ENCODE results near the gene PIGO.

The PIGO gene

DNA sequence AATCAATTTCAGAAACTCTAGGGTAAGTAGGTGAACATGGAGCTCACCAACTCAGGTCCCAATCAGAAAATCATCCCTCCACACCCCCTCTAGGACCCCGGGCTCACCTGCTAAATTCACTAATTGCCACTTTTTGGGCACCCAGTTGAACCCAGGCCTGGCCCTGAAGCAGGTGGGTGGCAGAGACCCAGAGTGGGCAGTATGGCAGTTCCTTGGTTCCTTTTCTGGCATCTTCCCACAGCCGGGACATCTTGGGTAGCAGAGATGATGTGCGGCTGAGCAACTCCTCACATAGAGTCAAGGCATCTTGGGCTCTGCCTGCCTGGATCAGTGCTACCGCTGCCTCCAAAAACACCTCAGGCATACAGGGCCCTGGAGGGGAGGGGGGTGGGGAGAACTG is 21.0 kb downstream of the PIGO start (continued):
- TF ChIP-seq, protein P1, sequence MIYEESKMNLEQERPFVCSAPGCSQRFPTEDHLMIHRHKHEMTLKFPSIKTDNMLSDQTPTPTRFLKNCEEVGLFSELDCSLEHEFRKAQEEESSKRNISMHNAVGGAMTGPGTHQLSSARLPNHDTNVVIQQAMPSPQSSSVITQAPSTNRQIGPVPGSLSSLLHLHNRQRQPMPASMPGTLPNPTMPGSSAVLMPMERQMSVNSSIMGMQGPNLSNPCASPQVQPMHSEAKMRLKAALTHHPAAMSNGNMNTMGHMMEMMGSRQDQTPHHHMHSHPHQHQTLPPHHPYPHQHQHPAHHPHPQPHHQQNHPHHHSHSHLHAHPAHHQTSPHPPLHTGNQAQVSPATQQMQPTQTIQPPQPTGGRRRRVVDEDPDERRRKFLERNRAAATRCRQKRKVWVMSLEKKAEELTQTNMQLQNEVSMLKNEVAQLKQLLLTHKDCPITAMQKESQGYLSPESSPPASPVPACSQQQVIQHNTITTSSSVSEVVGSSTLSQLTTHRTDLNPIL (CRISPR knock-in tag; IDR thresholded peaks at IDR 0.05; ENCODE audit: low read depth) = no peak
- TF ChIP-seq ISL1 (CRISPR knock-in tag; IDR thresholded peaks at IDR 0.05) = no peak
- no peak for TF ChIP-seq SNAI2 (CRISPR knock-in tag; IDR thresholded peaks at IDR 0.05)
- TF ChIP-seq, protein P2, sequence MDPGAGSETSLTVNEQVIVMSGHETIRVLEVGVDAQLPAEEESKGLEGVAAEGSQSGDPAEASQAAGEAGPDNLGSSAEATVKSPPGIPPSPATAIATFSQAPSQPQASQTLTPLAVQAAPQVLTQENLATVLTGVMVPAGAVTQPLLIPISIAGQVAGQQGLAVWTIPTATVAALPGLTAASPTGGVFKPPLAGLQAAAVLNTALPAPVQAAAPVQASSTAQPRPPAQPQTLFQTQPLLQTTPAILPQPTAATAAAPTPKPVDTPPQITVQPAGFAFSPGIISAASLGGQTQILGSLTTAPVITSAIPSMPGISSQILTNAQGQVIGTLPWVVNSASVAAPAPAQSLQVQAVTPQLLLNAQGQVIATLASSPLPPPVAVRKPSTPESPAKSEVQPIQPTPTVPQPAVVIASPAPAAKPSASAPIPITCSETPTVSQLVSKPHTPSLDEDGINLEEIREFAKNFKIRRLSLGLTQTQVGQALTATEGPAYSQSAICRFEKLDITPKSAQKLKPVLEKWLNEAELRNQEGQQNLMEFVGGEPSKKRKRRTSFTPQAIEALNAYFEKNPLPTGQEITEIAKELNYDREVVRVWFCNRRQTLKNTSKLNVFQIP (CRISPR knock-in tag; IDR thresholded peaks at IDR 0.05; ENCODE audit: borderline replicate concordance, low read depth) = no peak
- TF ChIP-seq ZC3H10 (CRISPR knock-in tag; IDR thresholded peaks at IDR 0.05) = no peak
- TF ChIP-seq ARNTL (CRISPR knock-in tag; IDR thresholded peaks at IDR 0.05; ENCODE audit: borderline replicate concordance, low read depth) = no peak
- TF ChIP-seq ESRRG (CRISPR knock-in tag; IDR thresholded peaks at IDR 0.05) = no peak

DNA sequence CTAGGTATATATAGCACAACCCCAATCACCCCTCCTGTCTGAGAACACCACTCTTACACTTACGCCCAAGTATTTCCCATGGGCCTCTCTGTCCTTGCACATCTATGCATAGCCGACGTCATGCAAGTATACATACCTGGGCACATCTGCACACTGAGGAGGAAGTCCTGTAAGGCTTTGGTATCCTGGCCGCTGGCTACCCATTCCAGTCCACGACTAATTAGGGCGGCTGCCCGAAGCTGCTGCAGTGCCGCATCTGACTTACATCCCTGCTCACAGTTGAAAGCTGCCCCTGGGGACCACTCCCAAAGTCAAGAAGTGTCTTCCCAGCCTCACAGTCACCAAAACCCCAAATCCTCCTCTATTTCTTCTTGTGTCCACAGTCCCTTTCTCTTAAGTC is 21.6 kb downstream of the PIGO start:
- no peak for ATAC-seq
- TF ChIP-seq ZNF8 (CRISPR knock-in tag; IDR thresholded peaks at IDR 0.05) (no peak), ESRRG (CRISPR knock-in tag; IDR thresholded peaks at IDR 0.05) (no peak), ZFP30 (CRISPR knock-in tag; IDR thresholded peaks at IDR 0.05) (no peak), ARNTL (CRISPR knock-in tag; IDR thresholded peaks at IDR 0.05; ENCODE audit: borderline replicate concordance, low read depth) (no peak), TOX (CRISPR knock-in tag; IDR thresholded peaks at IDR 0.05; ENCODE audit: borderline replicate concordance) (no peak), ZNF565 (CRISPR knock-in tag; conservative IDR thresholded peaks at IDR 0.05; ENCODE audit: low read depth) (no peak), ZC3H10 (CRISPR knock-in tag; IDR thresholded peaks at IDR 0.05) (no peak), ZFP3 (CRISPR knock-in tag; IDR thresholded peaks at IDR 0.05) (no peak), ISL1 (CRISPR knock-in tag; IDR thresholded peaks at IDR 0.05) (no peak), CSDC2 (CRISPR knock-in tag; IDR thresholded peaks at IDR 0.05) (no peak), GLIS3 (CRISPR knock-in tag; IDR thresholded peaks at IDR 0.05) (no peak), ZNF70 (CRISPR knock-in tag; IDR thresholded peaks at IDR 0.05) (no peak), TCF4 (CRISPR knock-in tag; IDR thresholded peaks at IDR 0.05; ENCODE audit: borderline replicate concordance) (no peak), OSR1 (CRISPR knock-in tag; IDR thresholded peaks at IDR 0.05) (no peak), PPARA (CRISPR knock-in tag; IDR thresholded peaks at IDR 0.05; ENCODE audit: borderline replicate concordance) (no peak)
- TF ChIP-seq, protein P3, sequence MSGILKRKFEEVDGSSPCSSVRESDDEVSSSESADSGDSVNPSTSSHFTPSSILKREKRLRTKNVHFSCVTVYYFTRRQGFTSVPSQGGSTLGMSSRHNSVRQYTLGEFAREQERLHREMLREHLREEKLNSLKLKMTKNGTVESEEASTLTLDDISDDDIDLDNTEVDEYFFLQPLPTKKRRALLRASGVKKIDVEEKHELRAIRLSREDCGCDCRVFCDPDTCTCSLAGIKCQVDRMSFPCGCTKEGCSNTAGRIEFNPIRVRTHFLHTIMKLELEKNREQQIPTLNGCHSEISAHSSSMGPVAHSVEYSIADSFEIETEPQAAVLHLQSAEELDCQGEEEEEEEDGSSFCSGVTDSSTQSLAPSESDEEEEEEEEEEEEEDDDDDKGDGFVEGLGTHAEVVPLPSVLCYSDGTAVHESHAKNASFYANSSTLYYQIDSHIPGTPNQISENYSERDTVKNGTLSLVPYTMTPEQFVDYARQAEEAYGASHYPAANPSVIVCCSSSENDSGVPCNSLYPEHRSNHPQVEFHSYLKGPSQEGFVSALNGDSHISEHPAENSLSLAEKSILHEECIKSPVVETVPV (CRISPR knock-in tag; IDR thresholded peaks at IDR 0.05) = no peak
- TF ChIP-seq, protein P1 (CRISPR knock-in tag; IDR thresholded peaks at IDR 0.05; ENCODE audit: low read depth) = no peak
- TF ChIP-seq, protein P2 (CRISPR knock-in tag; IDR thresholded peaks at IDR 0.05; ENCODE audit: borderline replicate concordance, low read depth) = no peak
- TF ChIP-seq, protein P4, sequence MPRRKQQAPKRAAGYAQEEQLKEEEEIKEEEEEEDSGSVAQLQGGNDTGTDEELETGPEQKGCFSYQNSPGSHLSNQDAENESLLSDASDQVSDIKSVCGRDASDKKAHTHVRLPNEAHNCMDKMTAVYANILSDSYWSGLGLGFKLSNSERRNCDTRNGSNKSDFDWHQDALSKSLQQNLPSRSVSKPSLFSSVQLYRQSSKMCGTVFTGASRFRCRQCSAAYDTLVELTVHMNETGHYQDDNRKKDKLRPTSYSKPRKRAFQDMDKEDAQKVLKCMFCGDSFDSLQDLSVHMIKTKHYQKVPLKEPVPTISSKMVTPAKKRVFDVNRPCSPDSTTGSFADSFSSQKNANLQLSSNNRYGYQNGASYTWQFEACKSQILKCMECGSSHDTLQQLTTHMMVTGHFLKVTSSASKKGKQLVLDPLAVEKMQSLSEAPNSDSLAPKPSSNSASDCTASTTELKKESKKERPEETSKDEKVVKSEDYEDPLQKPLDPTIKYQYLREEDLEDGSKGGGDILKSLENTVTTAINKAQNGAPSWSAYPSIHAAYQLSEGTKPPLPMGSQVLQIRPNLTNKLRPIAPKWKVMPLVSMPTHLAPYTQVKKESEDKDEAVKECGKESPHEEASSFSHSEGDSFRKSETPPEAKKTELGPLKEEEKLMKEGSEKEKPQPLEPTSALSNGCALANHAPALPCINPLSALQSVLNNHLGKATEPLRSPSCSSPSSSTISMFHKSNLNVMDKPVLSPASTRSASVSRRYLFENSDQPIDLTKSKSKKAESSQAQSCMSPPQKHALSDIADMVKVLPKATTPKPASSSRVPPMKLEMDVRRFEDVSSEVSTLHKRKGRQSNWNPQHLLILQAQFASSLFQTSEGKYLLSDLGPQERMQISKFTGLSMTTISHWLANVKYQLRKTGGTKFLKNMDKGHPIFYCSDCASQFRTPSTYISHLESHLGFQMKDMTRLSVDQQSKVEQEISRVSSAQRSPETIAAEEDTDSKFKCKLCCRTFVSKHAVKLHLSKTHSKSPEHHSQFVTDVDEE (CRISPR knock-in tag; IDR thresholded peaks at IDR 0.05) = no peak
- TF ChIP-seq, protein P5, sequence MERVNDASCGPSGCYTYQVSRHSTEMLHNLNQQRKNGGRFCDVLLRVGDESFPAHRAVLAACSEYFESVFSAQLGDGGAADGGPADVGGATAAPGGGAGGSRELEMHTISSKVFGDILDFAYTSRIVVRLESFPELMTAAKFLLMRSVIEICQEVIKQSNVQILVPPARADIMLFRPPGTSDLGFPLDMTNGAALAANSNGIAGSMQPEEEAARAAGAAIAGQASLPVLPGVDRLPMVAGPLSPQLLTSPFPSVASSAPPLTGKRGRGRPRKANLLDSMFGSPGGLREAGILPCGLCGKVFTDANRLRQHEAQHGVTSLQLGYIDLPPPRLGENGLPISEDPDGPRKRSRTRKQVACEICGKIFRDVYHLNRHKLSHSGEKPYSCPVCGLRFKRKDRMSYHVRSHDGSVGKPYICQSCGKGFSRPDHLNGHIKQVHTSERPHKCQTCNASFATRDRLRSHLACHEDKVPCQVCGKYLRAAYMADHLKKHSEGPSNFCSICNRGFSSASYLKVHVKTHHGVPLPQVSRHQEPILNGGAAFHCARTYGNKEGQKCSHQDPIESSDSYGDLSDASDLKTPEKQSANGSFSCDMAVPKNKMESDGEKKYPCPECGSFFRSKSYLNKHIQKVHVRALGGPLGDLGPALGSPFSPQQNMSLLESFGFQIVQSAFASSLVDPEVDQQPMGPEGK (CRISPR knock-in tag; IDR thresholded peaks at IDR 0.05; ENCODE audit: borderline replicate concordance) = no peak
